DOHH2 (cell line): ENCODE results near the gene ANO10.

Source experiments
- CTCF ChIP-seq: fragments of 200-600 bp; sonication (generic); IDR thresholded peaks from one replicate; pipeline ENCODE4 v1.5.1; 2014; ENCODE audit warnings: antibody characterized with exemption, mild to moderate bottlenecking, low read depth, low read length; ENCODE audit not compliant: poor library complexity, severe bottlenecking
- EZH2phosphoT487 ChIP-seq: fragments of 200-600 bp; sonication (generic); IDR thresholded peaks from 2 replicates; pipeline ENCODE4 v1.6.1; 2017; ENCODE audit warnings: borderline replicate concordance, mild to moderate bottlenecking, antibody characterized with exemption, low read length, moderate library complexity, mixed read lengths

- TF ChIP-seq EZH2phosphoT487 (no peak), CTCF (no peak)
Observed at GRCh38 chr3:43334976-43335375, 286.8 kb downstream of the ANO10 start.
